K562 (cell line): ENCODE results near the gene METTL14. TPM values are rescaled to one million over a fixed set of nuclear protein-coding genes. Genes with fewer than 3 reads are reported as not detected.

Experiments
- BCLAF1 ChIP-seq, 2 experiments: fragments of 450-650 bp in 1 of 2; IDR thresholded peaks; 2 replicates each; pipeline ENCODE4 v1.6.1; 2011 to 2017; ENCODE audit warnings: low read depth in 2 of 2, antibody characterized with exemption in 1 of 2, borderline replicate concordance in 1 of 2, low read length in 1 of 2, mild to moderate bottlenecking in 1 of 2, mixed read lengths in 1 of 2; ENCODE audit not compliant: control insufficient read depth in 1 of 2
- CC2D1A ChIP-seq: fragments of 450-650 bp; IDR thresholded peaks from 2 replicates; pipeline ENCODE4 v1.6.1; 2017; ENCODE audit warnings: mild to moderate bottlenecking
- FOXK1 ChIP-seq: sonication (generic); formaldehyde crosslinking; IDR thresholded peaks from 2 replicates; pipeline ENCODE4 v1.8.0; 2022; ENCODE audit warnings: missing genetic modification reagents, mild to moderate bottlenecking, borderline replicate concordance
- GABPB1 ChIP-seq: sonication (generic); formaldehyde crosslinking; IDR thresholded peaks from 2 replicates; pipeline ENCODE4 v1.8.0; 2022; ENCODE audit warnings: mild to moderate bottlenecking, missing genetic modification reagents
- HMBOX1 ChIP-seq: sonication (generic); IDR thresholded peaks from 2 replicates; pipeline ENCODE4 v1.6.1; 2016
- KLF16 ChIP-seq: IDR thresholded peaks from 2 replicates; pipeline ENCODE4 v1.6.1; 2016; ENCODE audit warnings: antibody characterized with exemption
- MTF1 ChIP-seq: fragments of 250-450 bp; sonication (Bioruptor Pico); IDR thresholded peaks from 2 replicates; pipeline ENCODE4 v1.9.0; 2021; ENCODE audit warnings: moderate library complexity, mild to moderate bottlenecking, inconsistent platforms, borderline replicate concordance
- NFIX ChIP-seq: fragments of 250-450 bp; sonication (Bioruptor Pico); IDR thresholded peaks from 2 replicates; pipeline ENCODE4 v1.4.0; 2020; ENCODE audit warnings: low read depth, mild to moderate bottlenecking, moderate library complexity
- NR2F6 ChIP-seq: fragments of 450-650 bp; formaldehyde crosslinking; IDR thresholded peaks from 2 replicates; pipeline ENCODE4 v1.4.0; 2020; ENCODE audit warnings: mild to moderate bottlenecking
- POLR2AphosphoS2 ChIP-seq: IDR thresholded peaks from 2 replicates; pipeline ENCODE4 v1.6.1; 2012; ENCODE audit warnings: low read length, improper control_type of control experiment
- PRPF4 ChIP-seq: fragments of 200-400 bp; formaldehyde crosslinking; IDR thresholded peaks from one replicate; pipeline ENCODE4 v1.6.1; 2017; ENCODE audit warnings: low read length, low read depth, mild to moderate bottlenecking; ENCODE audit not compliant: insufficient read depth, poor library complexity, severe bottlenecking
- SAP30 ChIP-seq: fragments of 200-600 bp; sonication (generic); IDR thresholded peaks from 2 replicates; pipeline ENCODE4 v1.6.1; 2012; ENCODE audit warnings: borderline replicate concordance, low read depth, mild to moderate bottlenecking, moderate library complexity, low read length, control low read depth, inconsistent platforms; ENCODE audit not compliant: insufficient read depth, poor library complexity, severe bottlenecking
- TAF7 ChIP-seq: fragments of 450-650 bp; IDR thresholded peaks from 2 replicates; pipeline ENCODE4 v1.6.1; 2016; ENCODE audit warnings: missing genetic modification characterization, missing compliant biosample characterization
- TARDBP ChIP-seq: fragments of 450-650 bp; IDR thresholded peaks from 2 replicates; pipeline ENCODE4 v1.6.1; 2016
- TBL1XR1 ChIP-seq, 2 experiments: IDR thresholded peaks; 2 replicates each; pipeline ENCODE4 v1.6.1; 2012; ENCODE audit warnings: improper control_type of control experiment in 2 of 2, low read length in 2 of 2, mild to moderate bottlenecking in 1 of 2
- WHSC1 ChIP-seq: IDR thresholded peaks from one replicate; pipeline ENCODE4 v1.6.1; 2012; ENCODE audit warnings: low read length, control low read depth, inconsistent platforms
- XRCC3 ChIP-seq: fragments of 450-650 bp; IDR thresholded peaks from 2 replicates; pipeline ENCODE4 v1.6.1; 2017; ENCODE audit warnings: mild to moderate bottlenecking, moderate library complexity
- ZFPM2 ChIP-seq: fragments of 250-450 bp; sonication (Bioruptor Pico); IDR thresholded peaks from 2 replicates; pipeline ENCODE4 v1.5.1; 2022; ENCODE audit warnings: mild to moderate bottlenecking
- ZNF212 ChIP-seq: fragments of 450-650 bp; formaldehyde crosslinking; IDR thresholded peaks from 2 replicates; pipeline ENCODE4 v1.4.0; 2020; ENCODE audit warnings: mild to moderate bottlenecking
- ZNF232 ChIP-seq: sonication (generic); formaldehyde crosslinking; IDR thresholded peaks from 2 replicates; pipeline ENCODE4 v1.8.0; 2022; ENCODE audit warnings: mild to moderate bottlenecking, missing genetic modification reagents
- ZNF586 ChIP-seq: fragments of 450-650 bp; formaldehyde crosslinking; conservative IDR thresholded peaks from 2 replicates; pipeline ENCODE4 v1.4.0; 2020; ENCODE audit warnings: mild to moderate bottlenecking, moderate library complexity
- polyA plus RNA-seq, 8 experiments: library from polyadenylated mRNA; depleted of rRNA in 4 of 8; stranded (reverse) in 5 of 8; unstranded in 3 of 8; fragments of >200 nt; fragmentation: Nextera tagmentation in 2 of 8; fragmentation: Illumina TruSeq in 1 of 8; extraction: Ambion mirVana in 2 of 8; extraction: Trizol in 1 of 8; gene quantifications; 2 replicates each; pipeline versions ENCODE4 v1.2.1 to v1.2.3, GENCODE V29; 2011 to 2014; ENCODE audit warnings: inconsistent platforms in 1 of 8, missing spikeins in 1 of 8
- total RNA-seq, 7 experiments: library from RNA; depleted of rRNA in 6 of 7; stranded (reverse); fragments of >200 nt in 6 of 7; fragmentation: Illumina TruSeq in 2 of 7; extraction: Trizol in 2 of 7; gene quantifications; 2 replicates each; pipeline versions ENCODE4 v1.2.1 to v1.2.3, GENCODE V29; 2011 to 2021; ENCODE audit warnings: low replicate concordance in 1 of 7
- TF ChIP-seq, protein P1 (sequence below), 2 experiments: fragments of 200-800 bp in 1 of 2; sonication (Bioruptor generic) in 1 of 2; sonication (generic) in 1 of 2; formaldehyde crosslinking in 1 of 2; IDR thresholded peaks in 1 of 2; conservative IDR thresholded peaks in 1 of 2; 2 replicates each; pipeline versions ENCODE4 v1.5.0 to v1.6.1; 2016 to 2020; ENCODE audit warnings: missing compliant biosample characterization in 1 of 2, missing genetic modification characterization in 1 of 2, missing genetic modification reagents in 1 of 2

Gene METTL14
- total and polyA plus RNA-seq, 9 of the 15 experiments (the other 6 are each of a cell fraction or from before 2014, with no cell fraction given) = 16.7 to 42.4 (median 27.7) TPM

GRCh38 chr4:118684873-118685811 is at the start of gene METTL14 (continued):
- peak; percentile 42 for TF ChIP-seq SAP30
- no peak for TF ChIP-seq ZNF212 (CRISPR knock-in tag)
- peak; percentile 64; the same call in 1 of the 2 replicates for TF ChIP-seq CC2D1A
- no peak for TF ChIP-seq NFIX (CRISPR knock-in tag)
- TF ChIP-seq ZFPM2 (CRISPR knock-in tag) = no peak
- TF ChIP-seq PRPF4 = no peak
- TF ChIP-seq, protein P1, sequence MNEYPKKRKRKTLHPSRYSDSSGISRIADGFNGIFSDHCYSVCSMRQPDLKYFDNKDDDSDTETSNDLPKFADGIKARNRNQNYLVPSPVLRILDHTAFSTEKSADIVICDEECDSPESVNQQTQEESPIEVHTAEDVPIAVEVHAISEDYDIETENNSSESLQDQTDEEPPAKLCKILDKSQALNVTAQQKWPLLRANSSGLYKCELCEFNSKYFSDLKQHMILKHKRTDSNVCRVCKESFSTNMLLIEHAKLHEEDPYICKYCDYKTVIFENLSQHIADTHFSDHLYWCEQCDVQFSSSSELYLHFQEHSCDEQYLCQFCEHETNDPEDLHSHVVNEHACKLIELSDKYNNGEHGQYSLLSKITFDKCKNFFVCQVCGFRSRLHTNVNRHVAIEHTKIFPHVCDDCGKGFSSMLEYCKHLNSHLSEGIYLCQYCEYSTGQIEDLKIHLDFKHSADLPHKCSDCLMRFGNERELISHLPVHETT (CRISPR knock-in tag; conservative IDR thresholded peaks at IDR 0.05 in 1 of 2, IDR thresholded peaks at IDR 0.05 in 1 of 2) = peak in 1 of 2 experiments; percentile 64; a peak in 1 of 4 replicates
- TF ChIP-seq NR2F6 (CRISPR knock-in tag) = no peak
- TF ChIP-seq TARDBP = no peak
- TF ChIP-seq KLF16 = no peak
- no peak for TF ChIP-seq XRCC3
- TF ChIP-seq POLR2AphosphoS2 = 0 out of 2 replicates have a peak, but pooled peaks have one; percentile 55
- no peak for TF ChIP-seq MTF1 (CRISPR knock-in tag)
- no peak for TF ChIP-seq WHSC1
- TF ChIP-seq TBL1XR1 (IDR thresholded peaks at IDR 0.05; ENCODE audit: low read length in 2 of 2) = peak in 1 of 2 experiments; percentile 82; a peak in 2 of 4 replicates
- 0 out of 2 replicates have a peak, but pooled peaks have one; percentile 12 for TF ChIP-seq ZNF232
- TF ChIP-seq ZNF586 (CRISPR knock-in tag) = no peak
- TF ChIP-seq TAF7 = no peak
- no peak for TF ChIP-seq HMBOX1
- TF ChIP-seq GABPB1 (CRISPR knock-in tag) = peak; percentile 94
- TF ChIP-seq BCLAF1 (IDR thresholded peaks at IDR 0.05; ENCODE audit: borderline replicate concordance in 1 of 2, control insufficient read depth in 1 of 2, low read depth in 2 of 2, low read length in 1 of 2) = no peak
- TF ChIP-seq FOXK1 (CRISPR knock-in tag) = no peak
